Globus pallidus (tissue), 1 donor: ENCODE results near the gene RMDN3.

ENCODE experiments used
- DNase-seq: peaks from one replicate; pipeline ENCODE4 v3.0.0-alpha.2; 2015; ENCODE audit warnings: low spot score

RMDN3 gene

DNA sequence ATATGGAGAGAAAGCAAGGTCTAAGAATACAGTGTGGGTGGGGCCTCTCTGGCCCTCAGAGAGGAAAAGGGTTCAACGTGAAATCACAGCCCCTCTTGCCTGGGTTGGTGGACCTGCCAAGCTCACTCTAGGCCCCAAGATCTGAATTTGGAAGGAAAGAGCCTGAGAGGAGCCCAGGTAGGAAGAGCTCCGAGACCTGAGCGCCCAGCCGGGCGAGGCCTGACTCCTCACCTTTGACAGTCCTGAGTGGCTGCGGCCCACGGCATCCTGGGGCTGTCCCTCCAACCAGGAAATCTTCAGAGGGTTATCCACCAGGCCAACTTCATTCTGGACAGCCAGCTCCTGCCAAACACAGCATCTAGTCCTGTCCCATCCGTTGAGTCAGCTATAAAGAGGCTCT, 18.4 kb upstream of the RMDN3 start:
- no peak for DNase-seq

GRCh38 chr15:40772014-40772413, 17.0 kb upstream of the RMDN3 start:
- no peak for DNase-seq

- no peak for DNase-seq
These were observed 16.2 kb upstream of the RMDN3 start for GRCh38 chr15:40771242-40771641.

GRCh38 chr15:40770147-40770721, 15.2 kb upstream of the RMDN3 start:
- no peak for DNase-seq

- no peak for DNase-seq
These were observed 14.5 kb upstream of the RMDN3 start, which contains the start of gene C15orf62 for GRCh38 chr15:40769274-40770146. TSS of gene C15orf62 (plus strand) at chr15:40769980. CDS start at chr15:40770496, 516 bp downstream.

DNA sequence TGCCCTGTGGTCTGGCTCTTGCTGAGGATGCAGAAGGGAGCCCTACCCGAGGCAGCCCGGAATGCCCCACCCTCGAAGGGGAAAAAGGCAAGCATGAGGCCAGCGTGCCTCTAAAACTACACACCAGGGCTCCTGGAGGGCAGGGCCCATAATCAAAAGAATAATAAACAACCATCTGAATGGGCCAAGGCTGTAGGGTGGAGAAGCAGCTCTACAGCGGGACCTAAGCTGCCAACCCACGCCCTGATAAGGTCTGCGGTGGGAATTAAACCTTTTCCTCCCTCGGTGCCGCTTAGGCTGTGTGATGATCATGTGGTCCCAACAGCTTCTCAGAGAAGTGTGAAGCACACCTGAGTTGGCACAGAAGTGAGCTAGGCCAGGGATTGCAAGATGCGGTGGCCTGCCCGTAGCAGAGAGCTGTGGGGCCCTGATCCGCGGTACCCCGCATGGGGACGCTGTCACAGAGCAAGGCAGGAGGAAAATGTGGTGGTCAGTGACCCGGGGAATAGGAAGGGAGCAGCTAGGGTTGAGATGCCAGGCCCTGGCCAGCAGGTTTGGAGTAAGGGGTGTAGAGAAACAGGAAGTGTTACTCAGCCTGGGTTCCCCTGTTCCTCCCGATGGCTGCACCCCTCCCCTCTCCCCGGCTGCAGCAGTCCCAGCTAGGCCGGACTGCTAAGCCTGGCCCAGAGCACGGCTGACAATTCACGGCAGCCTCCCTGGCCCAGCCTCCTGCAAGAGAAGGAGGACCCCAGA, 13.6 kb upstream of the RMDN3 start:
- DNase-seq: no peak

DNA sequence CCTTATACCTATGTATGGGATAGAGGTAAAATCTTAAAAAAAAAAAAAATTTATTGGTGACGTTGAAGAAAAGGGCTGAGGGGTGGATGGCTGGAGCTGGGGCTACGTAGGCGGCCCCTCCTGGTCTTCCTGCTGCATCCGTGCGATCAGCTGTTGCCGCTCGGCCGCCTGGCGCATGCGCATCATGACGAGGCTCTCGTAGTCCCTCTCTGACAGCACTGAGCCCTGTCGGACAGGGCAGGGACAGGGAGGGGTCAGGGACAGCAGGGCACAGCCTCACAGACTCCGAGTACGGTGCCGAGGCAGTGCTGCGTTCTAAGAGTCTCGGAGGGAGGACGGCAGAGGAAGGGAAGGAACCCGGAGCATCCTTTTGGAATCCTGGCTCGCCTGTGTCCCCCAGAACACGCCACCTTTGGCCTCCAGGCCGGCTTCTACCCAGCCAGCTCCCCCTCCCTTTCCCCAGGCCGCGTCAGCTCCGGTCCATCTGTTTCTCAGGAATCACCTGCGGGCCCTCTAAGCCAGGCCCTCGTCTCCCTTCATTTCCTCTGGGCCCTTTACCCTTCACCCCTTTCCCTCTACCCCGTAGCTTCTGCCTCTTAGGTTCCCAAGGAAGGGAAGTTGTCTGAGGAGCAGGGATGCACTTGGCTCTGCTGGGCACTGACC, 12.9 kb upstream of the RMDN3 start:
- DNase-seq: no peak

GRCh38 chr15:40766906-40767837, 12.1 kb upstream of the RMDN3 start:
- DNase-seq: no peak

- DNase-seq: no peak
These were observed 11.3 kb upstream of the RMDN3 start for GRCh38 chr15:40766194-40766815.

DNA sequence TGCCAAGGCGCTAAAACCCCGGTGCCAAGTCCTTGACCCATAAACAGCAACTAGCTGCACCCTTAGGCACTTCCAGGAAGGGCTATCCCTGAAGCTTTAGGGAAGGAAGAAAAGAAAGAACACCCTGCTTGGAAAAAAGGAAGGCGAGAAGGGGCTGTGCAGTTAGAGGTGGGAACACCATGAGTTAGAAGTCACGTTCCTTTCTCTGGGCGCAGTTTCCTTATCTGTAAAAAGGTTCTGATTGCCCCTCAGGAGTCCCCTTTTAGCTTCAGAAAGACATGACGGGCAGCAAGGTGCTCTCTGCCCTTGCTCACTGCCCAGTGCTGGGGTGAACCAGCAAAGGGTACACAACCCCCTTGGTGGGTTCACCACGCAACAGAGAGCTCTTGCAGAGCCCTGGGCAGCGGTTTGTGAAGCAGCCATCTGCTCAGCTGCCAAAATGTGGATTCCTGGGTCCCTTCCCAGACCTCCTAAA, 9.6 kb upstream of the RMDN3 start:
- no peak for DNase-seq

DNA sequence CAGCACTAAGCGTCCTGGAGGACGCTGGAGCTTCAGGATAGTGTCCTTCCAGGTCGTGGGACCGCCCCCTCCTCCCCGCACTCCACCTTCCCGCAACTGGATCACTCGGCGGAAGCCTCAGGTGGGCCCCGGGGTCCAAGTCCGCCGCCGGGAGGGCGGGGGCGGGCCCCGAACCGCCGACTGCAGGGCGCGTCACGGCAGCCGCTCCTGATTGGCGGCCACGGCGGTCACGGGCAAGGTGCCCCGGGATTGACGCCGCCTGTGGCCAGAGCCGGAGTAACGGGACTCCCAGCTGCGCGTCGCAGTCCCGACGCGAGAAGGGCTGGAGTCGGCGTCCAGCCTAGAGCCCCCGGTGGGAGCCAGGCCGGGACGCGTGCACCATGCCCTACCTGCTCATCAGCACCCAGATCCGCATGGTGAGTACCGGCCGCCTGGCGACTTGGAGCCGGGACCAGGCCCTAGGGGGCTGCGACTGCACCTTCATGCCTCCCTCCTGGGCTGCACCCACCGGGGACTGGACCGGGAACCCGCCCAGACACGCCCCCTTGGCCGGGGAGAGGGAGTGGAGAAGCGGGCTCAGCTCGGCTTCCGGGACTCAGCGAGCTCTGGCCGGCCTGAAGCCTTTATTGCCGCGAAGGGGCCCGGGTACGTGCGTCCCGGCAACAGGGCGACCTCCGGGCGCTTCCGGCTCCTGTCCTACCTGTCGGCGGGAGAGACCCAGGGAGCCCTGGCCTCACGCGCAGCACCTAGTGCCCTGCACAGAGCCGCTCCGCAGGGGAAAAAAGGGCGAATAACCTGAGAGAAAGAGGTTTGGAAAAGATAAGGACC, 9.0 kb upstream of the RMDN3 start, which contains the start of gene GCHFR:
TSS of gene GCHFR (plus strand) at position 268 of the 828 bp plus-strand sequence. CDS start at position 381, 113 bp downstream.
- DNase-seq: no peak

- no peak for DNase-seq
These were observed 8.1 kb upstream of the RMDN3 start for GRCh38 chr15:40762919-40763800.

- no peak for DNase-seq
These were observed 4.9 kb upstream of the RMDN3 start for GRCh38 chr15:40759961-40760360.

DNA sequence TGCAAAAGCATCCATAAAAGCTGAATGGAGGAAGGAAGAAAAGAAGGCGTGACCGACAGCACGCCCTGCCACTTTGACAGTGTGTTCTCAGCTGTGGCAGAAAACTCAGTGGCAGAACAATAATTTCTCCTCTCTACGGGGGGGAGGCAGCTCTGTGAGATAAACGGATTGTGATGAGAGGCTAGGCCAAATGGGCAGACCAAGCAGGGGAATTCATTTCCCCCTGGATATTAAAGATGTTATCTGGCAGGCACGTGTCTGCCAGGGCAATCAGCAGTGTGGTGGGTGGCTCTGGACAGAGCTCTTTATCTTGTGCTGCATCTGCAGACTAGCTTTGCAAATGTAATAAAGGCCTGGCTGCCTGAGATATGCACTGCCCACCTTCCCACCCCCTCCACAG, 1.9 kb upstream of the RMDN3 start:
- no peak for DNase-seq

DNA sequence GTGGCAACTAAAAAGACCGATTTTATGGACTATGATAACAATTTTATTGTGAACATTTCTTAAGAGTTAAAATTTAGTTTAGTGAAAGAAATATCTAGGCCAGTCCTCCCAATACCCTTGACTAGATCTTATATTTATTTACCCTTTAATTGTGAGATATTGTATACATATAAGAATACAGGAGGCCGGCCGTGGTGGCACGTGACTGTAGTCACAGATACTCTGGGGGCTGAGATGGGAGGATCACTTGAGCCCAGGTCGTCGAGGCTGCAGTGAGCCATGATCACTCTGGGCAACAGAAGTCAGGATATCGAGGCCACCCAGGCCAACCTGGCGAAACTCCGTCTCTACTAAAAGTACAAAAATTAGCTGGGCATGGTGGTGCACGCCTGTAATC, 756 bp upstream of the RMDN3 start:
- no peak for DNase-seq

DNA sequence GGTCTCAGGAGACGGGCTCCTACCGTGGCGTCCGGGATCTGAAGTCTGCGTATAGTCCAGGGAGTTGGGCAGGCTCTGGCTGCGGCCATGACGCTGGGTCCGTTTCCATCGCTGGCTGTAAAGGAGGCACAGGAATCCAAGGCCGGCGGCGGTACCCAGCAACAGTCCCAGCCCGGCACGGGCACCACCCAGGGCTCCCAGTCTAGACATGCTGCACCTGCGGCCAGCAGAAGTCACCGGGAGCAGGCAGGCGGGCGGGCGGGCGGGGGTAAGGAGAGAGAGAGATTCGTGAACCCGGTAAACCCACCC, 526 bp downstream of the RMDN3 start:
- DNase-seq: no peak

DNA sequence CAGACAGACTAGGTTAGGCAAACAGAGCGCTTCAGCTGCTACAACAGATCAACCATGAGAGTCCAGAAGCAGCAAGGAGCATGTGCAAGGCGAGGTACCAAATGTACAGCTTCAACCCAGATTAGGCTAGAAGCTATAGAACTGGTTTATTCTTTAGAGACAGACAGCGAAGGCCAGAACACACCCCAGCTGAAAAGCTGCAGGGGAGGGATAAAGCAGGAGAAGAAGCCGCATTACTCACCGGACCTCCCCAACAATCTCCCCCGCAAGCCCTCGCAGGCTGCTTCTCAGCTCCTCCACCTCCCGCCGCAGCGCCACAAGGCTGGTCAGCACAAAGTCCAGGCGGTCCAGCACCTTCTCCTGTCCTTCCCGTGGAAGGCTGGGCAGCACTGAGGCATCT, 3.3 kb downstream of the RMDN3 start:
- DNase-seq: no peak

DNA sequence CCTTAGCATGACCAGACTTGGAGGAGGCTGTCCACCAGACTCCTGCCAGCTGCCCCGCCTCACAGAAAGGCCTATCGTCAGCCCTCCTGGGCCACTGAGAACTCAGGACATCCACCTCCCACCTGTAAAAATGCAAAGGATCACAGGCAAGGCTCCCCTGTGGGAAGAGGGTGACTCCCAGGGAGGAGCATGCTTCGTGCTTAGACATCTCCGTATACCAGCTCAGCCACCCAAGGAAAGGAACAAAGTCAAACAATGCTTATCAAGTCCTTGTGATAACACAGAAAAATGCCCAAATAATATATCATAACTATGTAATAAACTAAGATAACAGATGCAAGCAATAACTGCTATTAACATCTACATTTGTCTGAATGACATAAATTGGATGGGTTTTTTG, 4.2 kb downstream of the RMDN3 start:
- DNase-seq: no peak

GRCh38 chr15:40749151-40749630, 5.9 kb downstream of the RMDN3 start:
- DNase-seq: no peak
